WTC11 (cell line): ENCODE measurements around the gene DCLRE1C. TPM values are rescaled to one million over a fixed set of nuclear protein-coding genes. Genes with fewer than 3 reads are reported as not detected.
A peak's percentile ranks its signal among the peaks of the same experiment; 100 is the strongest.

Source experiments
- ATAC-seq: fragments of 200-7000 bp; cut with Tn5 transposase; 2 replicates; pipeline ENCODE4 v1.10.0; 2021; ENCODE audit warnings: mild to moderate bottlenecking, moderate library complexity
- CTCF ChIA-PET: fragments of 300-600 bp; sonication (Branson Sonifier 250); formaldehyde crosslinking; loops from one replicate; lab custom pipeline; 2021; ENCODE audit warnings: antibody characterized with exemption; lab: Charles Lee
- POLR2A ChIA-PET: fragments of 350-600 bp; sonication (Branson Sonifier 250); formaldehyde crosslinking; loops from one replicate; lab custom pipeline; 2021; ENCODE audit warnings: antibody characterized with exemption; lab: Charles Lee
- DNase-seq: peaks from one replicate; pipeline ENCODE4 v3.0.0; 2021; ENCODE audit warnings: low spot score
- H3K27ac Mint-ChIP-seq: 2 replicates; pipeline ENCODE4 v1.8.0; 2021; ENCODE audit warnings: mixed read lengths
- H3K27me3 Mint-ChIP-seq: 2 replicates; pipeline ENCODE4 v1.8.0; 2021; ENCODE audit warnings: low read depth, mild to moderate bottlenecking, moderate library complexity, mixed read lengths
- H3K36me3 Mint-ChIP-seq: 2 replicates; pipeline ENCODE4 v1.8.0; 2021; ENCODE audit warnings: mixed read lengths
- H3K4me1 Mint-ChIP-seq: 2 replicates; pipeline ENCODE4 v1.8.0; 2022; ENCODE audit warnings: mixed read lengths
- H3K4me3 Mint-ChIP-seq: 2 replicates; pipeline ENCODE4 v1.8.0; 2021; ENCODE audit warnings: mild to moderate bottlenecking, moderate library complexity, mixed read lengths
- H3K9me3 Mint-ChIP-seq: 2 replicates; pipeline ENCODE4 v1.8.0; 2021; ENCODE audit warnings: mixed read lengths
- ATF1 ChIP-seq: sonication (generic); formaldehyde crosslinking; IDR thresholded peaks from 2 replicates; pipeline ENCODE4 v1.8.1; 2023; ENCODE audit warnings: mild to moderate bottlenecking, moderate library complexity, missing genetic modification reagents
- CREB1 ChIP-seq: sonication (generic); formaldehyde crosslinking; IDR thresholded peaks from 2 replicates; pipeline ENCODE4 v1.8.0; 2023; ENCODE audit warnings: mild to moderate bottlenecking, missing genetic modification reagents
- IRF2 ChIP-seq: sonication (generic); formaldehyde crosslinking; IDR thresholded peaks from 2 replicates; pipeline ENCODE4 v1.8.0; 2022; ENCODE audit warnings: low read depth, missing genetic modification reagents, borderline replicate concordance
- NR1H2 ChIP-seq: sonication (generic); formaldehyde crosslinking; IDR thresholded peaks from 2 replicates; pipeline ENCODE4 v1.9.0; 2021; ENCODE audit warnings: mild to moderate bottlenecking, moderate library complexity, missing genetic modification reagents
- NR2C2 ChIP-seq: sonication (generic); formaldehyde crosslinking; IDR thresholded peaks from 2 replicates; pipeline ENCODE4 v1.8.0; 2022; ENCODE audit warnings: mild to moderate bottlenecking, missing genetic modification reagents
- OVOL2 ChIP-seq: fragments of 250-450 bp; sonication (Bioruptor Pico); IDR thresholded peaks from 2 replicates; pipeline ENCODE4 v1.9.0; 2021; ENCODE audit warnings: mild to moderate bottlenecking, borderline replicate concordance
- SMAD3 ChIP-seq: sonication (generic); formaldehyde crosslinking; IDR thresholded peaks from 2 replicates; pipeline ENCODE4 v1.8.0; 2022; ENCODE audit warnings: missing genetic modification reagents, mild to moderate bottlenecking, borderline replicate concordance
- SOX15 ChIP-seq: fragments of 250-450 bp; sonication (Bioruptor Pico); IDR thresholded peaks from 2 replicates; pipeline ENCODE4 v1.9.0; 2021; ENCODE audit warnings: mild to moderate bottlenecking
- TP53 ChIP-seq: sonication (generic); formaldehyde crosslinking; IDR thresholded peaks from 2 replicates; pipeline ENCODE4 v1.8.1; 2023; ENCODE audit warnings: mild to moderate bottlenecking, missing genetic modification reagents
- ZBTB21 ChIP-seq: sonication (generic); formaldehyde crosslinking; IDR thresholded peaks from 2 replicates; pipeline ENCODE4 v1.8.1; 2023; ENCODE audit warnings: mild to moderate bottlenecking, missing genetic modification reagents, borderline replicate concordance
- total RNA-seq: library from RNA; stranded (reverse); gene quantifications from 3 replicates; pipeline ENCODE4 v1.2.3, GENCODE V29; 2021
- TF ChIP-seq, protein P1 (sequence below): fragments of 200-600 bp; IDR thresholded peaks from 2 replicates; pipeline ENCODE4 v1.8.0; 2022; ENCODE audit warnings: antibody characterized with exemption
- TF ChIP-seq, protein P2 (sequence below): sonication (generic); formaldehyde crosslinking; IDR thresholded peaks from 2 replicates; pipeline ENCODE4 v1.8.0; 2023; ENCODE audit warnings: missing genetic modification reagents
- TF ChIP-seq, protein P3 (sequence below): sonication (generic); formaldehyde crosslinking; conservative IDR thresholded peaks from 2 replicates; pipeline ENCODE4 v1.8.1; 2022; ENCODE audit warnings: mild to moderate bottlenecking, missing genetic modification reagents
- TF ChIP-seq, protein P4 (sequence below): fragments of 250-450 bp; sonication (Bioruptor Pico); conservative IDR thresholded peaks from 2 replicates; pipeline ENCODE4 v1.9.0; 2021; ENCODE audit warnings: mild to moderate bottlenecking
- TF ChIP-seq, protein P5 (sequence below): fragments of 250-450 bp; sonication (Bioruptor Pico); IDR thresholded peaks from 2 replicates; pipeline ENCODE4 v1.9.0; 2021; ENCODE audit warnings: mild to moderate bottlenecking, borderline replicate concordance
- TF ChIP-seq, protein P6 (sequence below): fragments of 250-450 bp; sonication (Bioruptor Pico); IDR thresholded peaks from 2 replicates; pipeline ENCODE4 v1.9.0; 2021; ENCODE audit warnings: mild to moderate bottlenecking
- TF ChIP-seq, protein P7 (sequence below): sonication (generic); formaldehyde crosslinking; IDR thresholded peaks from 2 replicates; pipeline ENCODE4 v1.8.1; 2023; ENCODE audit warnings: mild to moderate bottlenecking, missing genetic modification reagents

Gene DCLRE1C
- total RNA-seq, 1 experiment from 2014 or later: 4.3 TPM

DNA sequence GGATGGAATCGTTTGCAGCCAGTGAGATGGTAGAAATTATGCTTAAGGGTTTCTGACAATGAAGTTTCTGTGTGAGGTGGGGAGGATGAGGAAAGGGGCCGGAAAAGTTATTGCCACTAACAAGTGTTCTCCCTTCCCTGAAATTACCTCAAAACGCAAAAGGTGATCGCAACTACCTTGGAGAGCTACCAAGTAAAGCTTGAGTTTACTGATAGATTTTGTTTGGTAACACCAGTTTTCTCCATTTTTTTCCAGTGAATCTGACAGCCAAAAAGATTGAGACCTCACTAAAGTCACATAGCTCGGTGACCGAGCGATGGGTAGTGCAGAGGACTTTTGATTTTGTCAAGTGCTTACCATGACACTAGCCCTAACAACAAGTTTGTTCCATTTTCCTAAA is 73.7 kb downstream of the DCLRE1C start (continued):
- TF ChIP-seq, protein P1, sequence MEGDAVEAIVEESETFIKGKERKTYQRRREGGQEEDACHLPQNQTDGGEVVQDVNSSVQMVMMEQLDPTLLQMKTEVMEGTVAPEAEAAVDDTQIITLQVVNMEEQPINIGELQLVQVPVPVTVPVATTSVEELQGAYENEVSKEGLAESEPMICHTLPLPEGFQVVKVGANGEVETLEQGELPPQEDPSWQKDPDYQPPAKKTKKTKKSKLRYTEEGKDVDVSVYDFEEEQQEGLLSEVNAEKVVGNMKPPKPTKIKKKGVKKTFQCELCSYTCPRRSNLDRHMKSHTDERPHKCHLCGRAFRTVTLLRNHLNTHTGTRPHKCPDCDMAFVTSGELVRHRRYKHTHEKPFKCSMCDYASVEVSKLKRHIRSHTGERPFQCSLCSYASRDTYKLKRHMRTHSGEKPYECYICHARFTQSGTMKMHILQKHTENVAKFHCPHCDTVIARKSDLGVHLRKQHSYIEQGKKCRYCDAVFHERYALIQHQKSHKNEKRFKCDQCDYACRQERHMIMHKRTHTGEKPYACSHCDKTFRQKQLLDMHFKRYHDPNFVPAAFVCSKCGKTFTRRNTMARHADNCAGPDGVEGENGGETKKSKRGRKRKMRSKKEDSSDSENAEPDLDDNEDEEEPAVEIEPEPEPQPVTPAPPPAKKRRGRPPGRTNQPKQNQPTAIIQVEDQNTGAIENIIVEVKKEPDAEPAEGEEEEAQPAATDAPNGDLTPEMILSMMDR: no peak
- no peak for TF ChIP-seq TP53 (CRISPR knock-in tag)
- no peak for TF ChIP-seq NR2C2 (CRISPR knock-in tag)

DNA sequence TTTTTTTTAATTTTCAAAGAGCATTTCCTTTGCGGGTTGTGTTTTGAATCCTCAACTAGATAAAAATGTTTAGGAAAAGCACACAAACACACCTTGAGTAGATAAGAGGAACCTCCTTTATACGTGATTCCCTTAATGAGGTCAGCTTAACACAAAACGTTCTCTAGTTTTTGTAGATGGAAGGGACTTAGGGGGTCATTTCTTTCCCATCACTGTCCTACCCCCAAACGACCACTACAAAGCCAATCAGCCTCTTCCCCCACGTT is 74.0 kb downstream of the DCLRE1C start:
- Mint-ChIP-seq H3K27ac (peak overlapping the region; percentile 84; the same call in 1 of the 2 replicates), H3K36me3 (peaks cover 13% of the 10 kb centered on the region), H3K4me3 (peak overlapping the region; percentile 90), H3K27me3 (no peaks in the 10 kb centered on the region), H3K9me3 (no peaks in the 10 kb centered on the region), H3K4me1 (peaks cover 43% of the 10 kb centered on the region)
- no peak for DNase-seq
- ChIA-PET CTCF (interaction anchor here (1.1 to 1.8 kb wide), 4 partner anchors 9 to 343 kb away, joined by 3 to 5 read pairs (median 4); partner anchors contain the start of gene DCLRE1C), POLR2A (interaction anchor here (1.0 to 3.9 kb wide), 2 partner anchors 42 to 79 kb away, joined by 3 to 75 read pairs; partner anchors contain the start of genes CDNF, HSPA14, MEIG1 and MSANTD7)
- no peak for ATAC-seq
- TF ChIP-seq ZBTB21 (no peak), SMAD3 (CRISPR knock-in tag) (no peak), SOX15 (CRISPR knock-in tag) (no peak), NR1H2 (CRISPR knock-in tag) (no peak), TP53 (CRISPR knock-in tag) (no peak), ATF1 (CRISPR knock-in tag) (no peak), IRF2 (CRISPR knock-in tag) (no peak), OVOL2 (CRISPR knock-in tag) (no peak), CREB1 (CRISPR knock-in tag) (no peak)
- TF ChIP-seq, protein P2, sequence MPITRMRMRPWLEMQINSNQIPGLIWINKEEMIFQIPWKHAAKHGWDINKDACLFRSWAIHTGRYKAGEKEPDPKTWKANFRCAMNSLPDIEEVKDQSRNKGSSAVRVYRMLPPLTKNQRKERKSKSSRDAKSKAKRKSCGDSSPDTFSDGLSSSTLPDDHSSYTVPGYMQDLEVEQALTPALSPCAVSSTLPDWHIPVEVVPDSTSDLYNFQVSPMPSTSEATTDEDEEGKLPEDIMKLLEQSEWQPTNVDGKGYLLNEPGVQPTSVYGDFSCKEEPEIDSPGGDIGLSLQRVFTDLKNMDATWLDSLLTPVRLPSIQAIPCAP (CRISPR knock-in tag): no peak
- TF ChIP-seq, protein P3, sequence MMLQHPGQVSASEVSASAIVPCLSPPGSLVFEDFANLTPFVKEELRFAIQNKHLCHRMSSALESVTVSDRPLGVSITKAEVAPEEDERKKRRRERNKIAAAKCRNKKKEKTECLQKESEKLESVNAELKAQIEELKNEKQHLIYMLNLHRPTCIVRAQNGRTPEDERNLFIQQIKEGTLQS (CRISPR knock-in tag): no peak
- TF ChIP-seq, protein P4, sequence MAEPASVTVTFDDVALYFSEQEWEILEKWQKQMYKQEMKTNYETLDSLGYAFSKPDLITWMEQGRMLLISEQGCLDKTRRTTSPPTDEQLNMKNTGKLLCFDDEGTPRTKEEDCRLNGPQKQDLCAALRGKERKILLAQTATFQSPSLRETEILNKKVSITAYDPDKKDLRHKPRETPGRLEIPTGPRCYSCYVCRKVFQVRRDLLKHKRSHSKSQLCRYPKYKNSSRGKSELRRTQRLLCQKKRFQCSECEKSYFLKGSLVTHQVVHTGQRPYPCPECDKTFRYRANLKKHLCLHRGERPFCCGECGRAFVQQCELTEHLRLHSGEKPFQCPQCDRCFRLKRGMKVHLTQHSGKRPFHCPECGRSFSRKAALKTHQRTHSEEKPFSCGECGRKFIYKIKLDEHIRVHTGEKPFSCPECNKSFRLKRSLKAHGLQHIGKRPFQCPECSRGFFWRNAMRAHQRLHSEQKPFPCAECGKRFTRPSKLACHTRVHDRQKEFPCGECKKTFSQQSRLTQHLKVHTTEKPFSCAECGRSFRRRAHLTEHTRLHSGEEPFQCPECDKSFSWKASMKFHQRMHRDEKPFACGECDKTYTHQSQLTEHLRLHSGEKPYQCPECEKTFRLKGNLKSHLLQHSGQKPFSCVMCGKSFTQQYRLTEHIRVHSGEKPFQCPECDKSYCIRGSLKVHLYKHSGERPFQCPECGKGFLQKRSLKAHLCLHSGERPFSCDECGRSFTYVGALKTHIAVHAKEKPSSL (CRISPR knock-in tag): no peak
- TF ChIP-seq, protein P5, sequence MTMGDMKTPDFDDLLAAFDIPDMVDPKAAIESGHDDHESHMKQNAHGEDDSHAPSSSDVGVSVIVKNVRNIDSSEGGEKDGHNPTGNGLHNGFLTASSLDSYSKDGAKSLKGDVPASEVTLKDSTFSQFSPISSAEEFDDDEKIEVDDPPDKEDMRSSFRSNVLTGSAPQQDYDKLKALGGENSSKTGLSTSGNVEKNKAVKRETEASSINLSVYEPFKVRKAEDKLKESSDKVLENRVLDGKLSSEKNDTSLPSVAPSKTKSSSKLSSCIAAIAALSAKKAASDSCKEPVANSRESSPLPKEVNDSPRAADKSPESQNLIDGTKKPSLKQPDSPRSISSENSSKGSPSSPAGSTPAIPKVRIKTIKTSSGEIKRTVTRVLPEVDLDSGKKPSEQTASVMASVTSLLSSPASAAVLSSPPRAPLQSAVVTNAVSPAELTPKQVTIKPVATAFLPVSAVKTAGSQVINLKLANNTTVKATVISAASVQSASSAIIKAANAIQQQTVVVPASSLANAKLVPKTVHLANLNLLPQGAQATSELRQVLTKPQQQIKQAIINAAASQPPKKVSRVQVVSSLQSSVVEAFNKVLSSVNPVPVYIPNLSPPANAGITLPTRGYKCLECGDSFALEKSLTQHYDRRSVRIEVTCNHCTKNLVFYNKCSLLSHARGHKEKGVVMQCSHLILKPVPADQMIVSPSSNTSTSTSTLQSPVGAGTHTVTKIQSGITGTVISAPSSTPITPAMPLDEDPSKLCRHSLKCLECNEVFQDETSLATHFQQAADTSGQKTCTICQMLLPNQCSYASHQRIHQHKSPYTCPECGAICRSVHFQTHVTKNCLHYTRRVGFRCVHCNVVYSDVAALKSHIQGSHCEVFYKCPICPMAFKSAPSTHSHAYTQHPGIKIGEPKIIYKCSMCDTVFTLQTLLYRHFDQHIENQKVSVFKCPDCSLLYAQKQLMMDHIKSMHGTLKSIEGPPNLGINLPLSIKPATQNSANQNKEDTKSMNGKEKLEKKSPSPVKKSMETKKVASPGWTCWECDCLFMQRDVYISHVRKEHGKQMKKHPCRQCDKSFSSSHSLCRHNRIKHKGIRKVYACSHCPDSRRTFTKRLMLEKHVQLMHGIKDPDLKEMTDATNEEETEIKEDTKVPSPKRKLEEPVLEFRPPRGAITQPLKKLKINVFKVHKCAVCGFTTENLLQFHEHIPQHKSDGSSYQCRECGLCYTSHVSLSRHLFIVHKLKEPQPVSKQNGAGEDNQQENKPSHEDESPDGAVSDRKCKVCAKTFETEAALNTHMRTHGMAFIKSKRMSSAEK (CRISPR knock-in tag): no peak
- TF ChIP-seq, protein P6, sequence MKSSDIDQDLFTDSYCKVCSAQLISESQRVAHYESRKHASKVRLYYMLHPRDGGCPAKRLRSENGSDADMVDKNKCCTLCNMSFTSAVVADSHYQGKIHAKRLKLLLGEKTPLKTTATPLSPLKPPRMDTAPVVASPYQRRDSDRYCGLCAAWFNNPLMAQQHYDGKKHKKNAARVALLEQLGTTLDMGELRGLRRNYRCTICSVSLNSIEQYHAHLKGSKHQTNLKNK (CRISPR knock-in tag): no peak
- TF ChIP-seq, protein P7, sequence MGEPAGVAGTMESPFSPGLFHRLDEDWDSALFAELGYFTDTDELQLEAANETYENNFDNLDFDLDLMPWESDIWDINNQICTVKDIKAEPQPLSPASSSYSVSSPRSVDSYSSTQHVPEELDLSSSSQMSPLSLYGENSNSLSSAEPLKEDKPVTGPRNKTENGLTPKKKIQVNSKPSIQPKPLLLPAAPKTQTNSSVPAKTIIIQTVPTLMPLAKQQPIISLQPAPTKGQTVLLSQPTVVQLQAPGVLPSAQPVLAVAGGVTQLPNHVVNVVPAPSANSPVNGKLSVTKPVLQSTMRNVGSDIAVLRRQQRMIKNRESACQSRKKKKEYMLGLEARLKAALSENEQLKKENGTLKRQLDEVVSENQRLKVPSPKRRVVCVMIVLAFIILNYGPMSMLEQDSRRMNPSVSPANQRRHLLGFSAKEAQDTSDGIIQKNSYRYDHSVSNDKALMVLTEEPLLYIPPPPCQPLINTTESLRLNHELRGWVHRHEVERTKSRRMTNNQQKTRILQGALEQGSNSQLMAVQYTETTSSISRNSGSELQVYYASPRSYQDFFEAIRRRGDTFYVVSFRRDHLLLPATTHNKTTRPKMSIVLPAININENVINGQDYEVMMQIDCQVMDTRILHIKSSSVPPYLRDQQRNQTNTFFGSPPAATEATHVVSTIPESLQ (CRISPR knock-in tag): no peak
